ENCODE results near the gene OR10AD1. TPM values are rescaled to one million over a fixed set of nuclear protein-coding genes. Genes with fewer than 3 reads are reported as not detected.

The OR10AD1 gene, protein sequence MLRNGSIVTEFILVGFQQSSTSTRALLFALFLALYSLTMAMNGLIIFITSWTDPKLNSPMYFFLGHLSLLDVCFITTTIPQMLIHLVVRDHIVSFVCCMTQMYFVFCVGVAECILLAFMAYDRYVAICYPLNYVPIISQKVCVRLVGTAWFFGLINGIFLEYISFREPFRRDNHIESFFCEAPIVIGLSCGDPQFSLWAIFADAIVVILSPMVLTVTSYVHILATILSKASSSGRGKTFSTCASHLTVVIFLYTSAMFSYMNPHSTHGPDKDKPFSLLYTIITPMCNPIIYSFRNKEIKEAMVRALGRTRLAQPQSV
- total RNA-seq (2014; rRNA removed; shearing (Covaris generic)): not detected in 2 replicates

DNA sequence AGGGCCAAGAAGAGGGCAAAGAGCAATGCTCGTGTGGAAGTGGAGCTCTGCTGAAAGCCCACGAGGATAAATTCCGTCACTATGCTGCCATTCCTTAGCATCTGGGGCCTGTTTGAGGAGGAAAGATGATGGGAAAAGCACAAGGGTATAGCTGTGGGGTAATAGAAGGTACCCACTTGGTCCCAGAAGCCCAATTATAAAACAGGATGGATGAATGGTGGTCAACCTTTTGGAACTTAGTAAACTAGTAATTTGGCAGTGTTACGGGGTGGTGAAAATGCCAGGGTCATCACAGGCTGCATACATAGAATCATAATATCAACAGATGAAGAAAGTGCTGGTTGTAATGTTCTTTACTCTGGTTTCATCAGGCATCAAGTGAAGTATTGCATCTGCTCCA, at the start of gene OR10AD1:
Gene OR10AD1, minus strand, starts transcription at position 101 of the 400 bp plus-strand sequence. Its CDS starts 0 bp downstream, at position 101.

DNA sequence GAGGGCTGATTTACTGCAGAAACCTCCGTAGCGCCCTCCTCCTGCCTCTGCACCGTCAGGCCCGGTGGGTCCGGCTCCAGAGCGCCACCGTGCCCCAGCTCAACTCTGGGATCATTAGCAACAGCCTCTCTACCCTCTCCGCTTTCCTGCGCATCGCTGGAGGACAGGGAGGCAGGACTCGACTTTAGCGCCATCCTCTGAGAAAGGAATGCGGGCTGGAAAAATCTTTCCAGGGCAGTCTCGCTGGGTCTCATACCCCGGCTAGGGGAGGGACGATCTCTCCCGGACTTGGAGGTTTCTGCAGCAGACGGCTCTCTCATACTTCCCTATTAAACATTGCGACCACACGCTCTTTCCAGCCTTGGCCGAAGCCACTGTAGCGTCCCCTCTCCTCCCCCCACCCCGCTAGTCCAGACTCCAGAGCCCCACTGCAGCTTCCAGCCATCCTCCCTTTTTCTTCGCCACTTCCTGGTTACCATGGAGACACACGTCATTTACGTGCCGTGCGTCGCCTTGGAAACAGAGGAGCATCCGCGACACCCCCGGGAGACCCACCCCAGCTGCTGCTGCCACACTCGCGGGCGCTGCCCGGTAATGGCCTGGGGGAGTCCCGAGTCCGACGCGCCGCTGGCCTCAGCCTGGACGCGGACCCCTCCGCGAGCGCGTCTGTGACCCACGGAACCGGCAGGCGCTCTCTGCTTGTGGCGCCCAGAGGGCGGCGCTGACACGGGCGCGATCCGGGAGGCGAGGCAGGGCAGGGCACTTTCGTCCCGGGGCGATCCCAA, 19.8 kb downstream of the OR10AD1 start, which contains the start of gene CCDC184:
Gene CCDC184, plus strand, starts transcription at position 554 of the 785 bp plus-strand sequence. CDS start 479 bp downstream, outside the sequence.

DNA sequence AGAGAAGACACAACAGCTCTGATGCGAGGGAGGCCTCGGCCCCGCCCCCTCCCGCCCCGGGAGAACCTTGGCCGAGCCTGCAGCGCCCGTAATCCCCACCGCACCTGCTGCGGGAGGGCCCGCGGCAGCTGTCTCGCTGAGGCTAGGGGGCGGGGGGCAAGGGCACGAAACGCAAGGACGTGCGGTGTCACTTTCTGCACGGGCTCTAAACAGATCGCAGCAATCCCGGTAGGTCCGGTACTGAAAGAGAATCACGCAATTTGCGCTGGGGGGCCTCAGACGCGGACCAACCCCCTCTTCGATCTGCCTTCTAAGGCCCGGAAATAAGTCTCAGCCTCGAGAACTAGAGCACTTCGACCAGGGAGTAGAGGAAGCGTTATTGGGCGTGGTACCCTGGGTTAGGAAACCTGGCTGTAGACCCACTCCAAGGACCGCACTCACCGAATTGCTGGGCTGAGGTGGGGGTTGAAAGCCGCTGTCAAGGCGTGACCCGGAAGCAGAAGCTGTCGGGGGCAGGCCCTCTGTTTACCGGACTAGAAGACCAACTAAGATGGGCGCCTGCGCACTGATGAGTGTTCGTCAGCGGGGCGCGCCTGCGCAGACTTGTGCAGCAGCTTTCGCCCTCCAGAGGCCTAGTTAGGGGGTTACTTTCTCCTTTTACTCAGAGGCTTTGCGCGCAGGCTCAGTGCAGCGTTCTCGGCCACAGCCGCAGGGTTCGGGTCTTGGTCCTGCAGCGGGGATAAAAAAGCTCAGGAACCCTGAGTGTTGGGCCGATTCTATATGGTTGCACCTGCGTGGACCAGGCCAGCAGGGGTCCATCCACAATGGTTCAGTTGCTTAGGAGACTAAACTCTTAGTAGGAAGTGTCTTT, 45.8 kb downstream of the OR10AD1 start, which contains the start of gene ASB8:
Gene ASB8, minus strand, starts transcription at position 498 of the 871 bp plus-strand sequence. CDS start 4,019 bp downstream, outside the sequence.

Other genes with a start within 250 kb of the OR10AD1 start
- 92.5 and 93.2 TPM in 2 replicates for gene TMEM106C, start 239.7 kb downstream of the OR10AD1 start, total RNA-seq (2014; rRNA removed; shearing (Covaris generic))
- gene COL2A1, start 198.8 kb downstream of the OR10AD1 start, total RNA-seq (2014; rRNA removed; shearing (Covaris generic)): 0.41 and 0.80 TPM in 2 replicates
- 15.7 and 18.4 TPM in 2 replicates for gene SENP1, start 97.2 kb downstream of the OR10AD1 start, total RNA-seq (2014; rRNA removed; shearing (Covaris generic))
- 67.9 and 97.2 TPM in 2 replicates for gene PFKM, start 83.9 kb downstream of the OR10AD1 start, total RNA-seq (2014; rRNA removed; shearing (Covaris generic))
- gene ASB8, start 45.8 kb downstream of the OR10AD1 start, total RNA-seq (2014; rRNA removed; shearing (Covaris generic)): 21.0 and 25.2 TPM in 2 replicates
- 0.53 and 0.82 TPM in 2 replicates for gene CCDC184, start 19.6 kb downstream of the OR10AD1 start, total RNA-seq (2014; rRNA removed; shearing (Covaris generic))
- gene ZNF641, start 147.6 kb upstream of the OR10AD1 start, total RNA-seq (2014; rRNA removed; shearing (Covaris generic)): 4.5 and 5.9 TPM in 2 replicates